Pancreas (tissue), 10 donors: ENCODE results near the gene RSPO3. TPM values are rescaled to one million over a fixed set of nuclear protein-coding genes. Genes with fewer than 3 reads are reported as not detected.

Experiments used
- ATAC-seq, 4 donors: fragments of 200-7000 bp; cut with Tn5 transposase; one replicate each; pipeline versions ENCODE4 v1.8.0 to v1.9.1; 2020; ENCODE audit warnings: mild to moderate bottlenecking in 4 of 4, moderate library complexity in 4 of 4
- DNase-seq, 6 donors: peaks; one replicate each; pipeline ENCODE4 v3.0.0-alpha.2; 2020
- FAIRE-seq: peaks from 2 replicates; lab custom pipeline; 2012; peaks lifted over from hg19 to GRCh38; lab: Jason Lieb, UNC
- H3K27ac ChIP-seq, 4 donors: fragments of 200-600 bp; sonication (generic); 1 replicate in 3 of 4; 2 replicates in 1 of 4; pipeline versions ENCODE4 v1.5.0 to v1.8.0; 2020
- H3K27me3 ChIP-seq, 4 donors: fragments of 200-600 bp; one replicate each; pipeline ENCODE4 v1.8.0; 2021
- H3K36me3 ChIP-seq, 3 donors: fragments of 200-600 bp; sonication (generic) in 1 of 3; one replicate each; pipeline versions ENCODE4 v1.5.0 to v1.8.0; 2020 to 2021
- H3K4me1 ChIP-seq, 3 donors: fragments of 200-600 bp; one replicate each; pipeline ENCODE4 v1.8.0; 2021
- H3K4me3 ChIP-seq, 4 donors: fragments of 200-600 bp; sonication (generic) in 2 of 4; one replicate each; pipeline versions ENCODE4 v1.5.0 to v1.8.0; 2020 to 2021
- H3K9me3 ChIP-seq, 4 donors: fragments of 200-600 bp; one replicate each; pipeline ENCODE4 v1.8.0; 2021
- WGBS, 2 donors: extraction: QIAGEN DNeasy Blood & Tissue Kit; methylation state at CpG; one replicate each; pipeline ENCODE4 v1.1.7; 2013; 5-methylcytosine and 5-hydroxymethylcytosine counted together
- intact Hi-C, 3 donors: fragments of 100-400 bp; cut with DNase I; formaldehyde crosslinking; loops; one replicate each; pipeline versions ENCODE4 v1.11.1 to v1.14.2; 2022
- polyA plus RNA-seq, 2 donors: library from polyadenylated mRNA; stranded (reverse); fragments of 200-250 nt; gene quantifications; one replicate each; pipeline ENCODE4 v1.2.3, GENCODE V29; 2013
- total RNA-seq, 6 donors: library from RNA; stranded (reverse); fragmentation: NEBNext Ultra II Directional in 4 of 6; extraction: Animal tissue kit (Norgen Biotek cat#: 25700) in 4 of 6; gene quantifications; one replicate each; pipeline versions ENCODE4 v1.2.1 to v1.2.4, GENCODE V29; 2021 to 2023
- TF ChIP-seq, protein P1 (sequence below), 4 donors: fragments of 200-600 bp; sonication (generic) in 3 of 4; IDR thresholded peaks; one replicate each; pipeline versions ENCODE4 v1.5.0 to v1.8.0; 2021; ENCODE audit warnings: antibody characterized with exemption in 4 of 4
- donor health status: healthy with polysubstance abuse.
- donor health status: DM: no; HTN: no; CAD: no; lungs with moderate emphysema.
- donor health status: DM: no; HTN: no; CAD: no.
- donor health status: control.
- donor health status: control.
- donor health status: Bipolar disorder and iron deficiency.
- donor health status: DM: yes; HTN: yes; CAD: no.
- donor health status: DM: no; HTN: no; CAD: no.
- donor health status: DM: no; HTN: no; CAD: no.
- donor health status: DM: yes; HTN: yes; CAD: no.

Gene RSPO3
- total and polyA plus RNA-seq, 8 donors, result 0.14 to 2.3 (median 0.96) TPM

GRCh38 chr6:127077886-127078285 is 40.6 kb upstream of the RSPO3 start:
- ATAC-seq (no peak), FAIRE-seq (no peak), DNase-seq (no peak)
- Histone ChIP-seq H3K36me3 (no peaks in the 10 kb centered on the region), H3K4me1 (no peaks in the 10 kb centered on the region), H3K27me3 (no peaks in the 10 kb centered on the region), H3K4me3 (no peak overlapping the region), H3K9me3 (no peaks in the 10 kb centered on the region), H3K27ac (no peak overlapping the region)
- TF ChIP-seq, protein P1, sequence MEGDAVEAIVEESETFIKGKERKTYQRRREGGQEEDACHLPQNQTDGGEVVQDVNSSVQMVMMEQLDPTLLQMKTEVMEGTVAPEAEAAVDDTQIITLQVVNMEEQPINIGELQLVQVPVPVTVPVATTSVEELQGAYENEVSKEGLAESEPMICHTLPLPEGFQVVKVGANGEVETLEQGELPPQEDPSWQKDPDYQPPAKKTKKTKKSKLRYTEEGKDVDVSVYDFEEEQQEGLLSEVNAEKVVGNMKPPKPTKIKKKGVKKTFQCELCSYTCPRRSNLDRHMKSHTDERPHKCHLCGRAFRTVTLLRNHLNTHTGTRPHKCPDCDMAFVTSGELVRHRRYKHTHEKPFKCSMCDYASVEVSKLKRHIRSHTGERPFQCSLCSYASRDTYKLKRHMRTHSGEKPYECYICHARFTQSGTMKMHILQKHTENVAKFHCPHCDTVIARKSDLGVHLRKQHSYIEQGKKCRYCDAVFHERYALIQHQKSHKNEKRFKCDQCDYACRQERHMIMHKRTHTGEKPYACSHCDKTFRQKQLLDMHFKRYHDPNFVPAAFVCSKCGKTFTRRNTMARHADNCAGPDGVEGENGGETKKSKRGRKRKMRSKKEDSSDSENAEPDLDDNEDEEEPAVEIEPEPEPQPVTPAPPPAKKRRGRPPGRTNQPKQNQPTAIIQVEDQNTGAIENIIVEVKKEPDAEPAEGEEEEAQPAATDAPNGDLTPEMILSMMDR (IDR thresholded peaks at IDR 0.05), result no peak
- WGBS, 2 donors, result 69 to 70% methylated on average over 2 of the region's 2 CpGs
- intact Hi-C loops, result no loop called here

- intact Hi-C loops, result no loop called here
These were observed 39.8 kb upstream of the RSPO3 start for GRCh38 chr6:127078669-127079068.

GRCh38 chr6:127079681-127080080 is 38.8 kb upstream of the RSPO3 start:
- intact Hi-C loops, result no loop called here
- no peak for FAIRE-seq

More at GRCh38 chr6:127078669-127079068, 39.8 kb upstream of the RSPO3 start:
- ATAC-seq, result no peak
- no peak overlapping the region for H3K4me3 ChIP-seq
- TF ChIP-seq, protein P1 (IDR thresholded peaks at IDR 0.05), result no peak
- no peaks in the 10 kb centered on the region for H3K4me1 ChIP-seq
- DNase-seq, result no peak
- 67 to 72% methylated on average over 5 of the region's 5 CpGs for WGBS, 2 donors
- no peaks in the 10 kb centered on the region for H3K27me3 ChIP-seq
- FAIRE-seq, result no peak
- H3K36me3 ChIP-seq, result no peaks in the 10 kb centered on the region
- no peaks in the 10 kb centered on the region for H3K9me3 ChIP-seq
- H3K27ac ChIP-seq, result no peak overlapping the region

GRCh38 chr6:127080081-127080480 is 38.4 kb upstream of the RSPO3 start:
- no peaks in the 10 kb centered on the region for H3K9me3 ChIP-seq
- DNase-seq, result no peak
- H3K27me3 ChIP-seq, result no peaks in the 10 kb centered on the region
- H3K4me3 ChIP-seq, result no peak overlapping the region
- no peak overlapping the region for H3K27ac ChIP-seq
- 68 to 82% methylated on average over 3 of the region's 3 CpGs for WGBS, 2 donors
- no peak for FAIRE-seq
- intact Hi-C loops, result no loop called here
- H3K4me1 ChIP-seq, result no peaks in the 10 kb centered on the region
- H3K36me3 ChIP-seq, result no peaks in the 10 kb centered on the region
- TF ChIP-seq, protein P1 (IDR thresholded peaks at IDR 0.05), result no peak
- no peak for ATAC-seq

More at GRCh38 chr6:127079681-127080080, 38.8 kb upstream of the RSPO3 start:
- no peak for ATAC-seq
- no peaks in the 10 kb centered on the region for H3K27me3 ChIP-seq
- TF ChIP-seq, protein P1 (IDR thresholded peaks at IDR 0.05), result no peak
- H3K4me1 ChIP-seq, result no peaks in the 10 kb centered on the region
- no peak overlapping the region for H3K4me3 ChIP-seq
- H3K27ac ChIP-seq, result no peak overlapping the region
- DNase-seq, result no peak
- no peaks in the 10 kb centered on the region for H3K9me3 ChIP-seq
- no peaks in the 10 kb centered on the region for H3K36me3 ChIP-seq

DNA sequence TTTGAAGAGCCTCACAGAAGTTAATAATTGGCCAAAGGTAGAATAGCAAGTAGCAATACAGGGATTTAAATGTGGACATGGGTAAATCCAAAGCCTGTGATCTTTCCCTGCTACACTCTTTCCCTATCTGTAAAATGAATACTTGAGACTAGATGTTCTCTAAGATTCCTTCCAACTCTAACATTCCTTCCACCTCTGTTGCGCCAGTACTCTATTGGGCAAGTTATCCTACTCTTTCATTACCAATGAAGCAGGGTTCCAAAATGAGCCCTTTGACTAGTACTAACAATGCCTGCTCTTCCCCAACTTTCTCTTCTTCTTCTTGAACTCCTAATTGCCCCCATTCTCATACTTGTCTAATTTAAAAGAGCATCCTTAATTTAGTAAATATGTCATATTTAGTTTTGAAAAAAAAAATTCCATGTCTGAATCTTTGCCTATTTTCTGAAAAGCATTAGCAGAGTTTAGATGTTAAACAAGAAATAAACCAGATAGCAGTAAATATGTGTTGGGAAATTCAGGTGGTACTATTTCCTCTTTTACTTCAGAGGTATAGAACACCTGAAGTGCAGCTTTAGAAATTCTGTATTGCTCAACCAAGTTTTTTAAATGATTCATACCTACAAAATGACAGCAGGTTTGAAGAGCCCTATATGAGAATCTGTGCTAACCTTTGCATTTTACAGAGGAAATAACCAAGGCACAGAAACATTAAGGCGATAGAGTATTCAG is 35.1 kb upstream of the RSPO3 start:
- intact Hi-C loops, result no loop called here
- H3K4me1 ChIP-seq, result no peaks in the 10 kb centered on the region
- no peak for ATAC-seq
- 68% methylated on average over 2 of the region's 2 CpGs for WGBS, 2 donors
- no peak for FAIRE-seq
- no peak overlapping the region for H3K27ac ChIP-seq
- TF ChIP-seq, protein P1 (IDR thresholded peaks at IDR 0.05), result no peak
- no peak for DNase-seq
- no peaks in the 10 kb centered on the region for H3K36me3 ChIP-seq
- H3K27me3 ChIP-seq, result no peaks in the 10 kb centered on the region
- no peak overlapping the region for H3K4me3 ChIP-seq
- no peaks in the 10 kb centered on the region for H3K9me3 ChIP-seq
